Left lung (tissue), 10 donors: Measurements from ENCODE around the gene MINDY3. TPM values are rescaled to one million over a fixed set of nuclear protein-coding genes. Genes with fewer than 3 reads are reported as not detected.
A peak's percentile ranks its signal among the peaks of the same experiment; 100 is the strongest.

Experiments used
- ATAC-seq: fragments of 200-7000 bp; cut with Tn5 transposase; one replicate; pipeline ENCODE4 v1.9.1; 2020; ENCODE audit warnings: moderate library complexity
- DNase-seq, 4 donors: peaks; one replicate each; pipeline ENCODE4 v3.0.0-alpha.2; 2013 to 2020
- H3K27ac ChIP-seq, 2 donors: fragments of 200-600 bp; sonication (generic) in 1 of 2; one replicate each; pipeline versions ENCODE4 v1.5.0 to v1.8.0; 2020 to 2021
- H3K27me3 ChIP-seq, 2 donors: fragments of 200-600 bp; sonication (generic) in 1 of 2; one replicate each; pipeline versions ENCODE4 v1.5.0 to v1.8.0; 2020 to 2021
- H3K36me3 ChIP-seq, 2 donors: fragments of 200-600 bp; sonication (generic) in 1 of 2; one replicate each; pipeline versions ENCODE4 v1.5.0 to v1.8.0; 2020 to 2021
- H3K4me1 ChIP-seq, 2 donors: fragments of 200-600 bp; one replicate each; pipeline ENCODE4 v1.8.0; 2021
- H3K4me3 ChIP-seq, 2 donors: fragments of 200-600 bp; sonication (generic) in 1 of 2; one replicate each; pipeline versions ENCODE4 v1.5.0 to v1.8.0; 2020 to 2021; ENCODE audit warnings: mild to moderate bottlenecking in 1 of 2
- H3K9me3 ChIP-seq, 2 donors: fragments of 200-600 bp; sonication (generic) in 1 of 2; one replicate each; pipeline versions ENCODE4 v1.5.0 to v1.8.0; 2020 to 2021
- CTCF ChIP-seq, 2 donors: fragments of 200-600 bp; sonication (generic) in 1 of 2; IDR thresholded peaks; one replicate each; pipeline versions ENCODE4 v1.5.0 to v1.8.0; 2021; ENCODE audit warnings: antibody characterized with exemption in 2 of 2
- intact Hi-C, 2 donors: fragments of 100-400 bp; cut with DNase I; formaldehyde crosslinking; loops; one replicate each; pipeline versions ENCODE4 v1.11.2 to v1.14.2; 2022
- polyA plus RNA-seq, 6 donors: library from polyadenylated mRNA; unstranded; fragments of 120-200 nt; gene quantifications; one replicate each; pipeline ENCODE4 v1.2.1, GENCODE V29; 2013; ENCODE audit not compliant: insufficient read length in 6 of 6
- total RNA-seq, 2 donors: library from RNA; stranded (reverse); fragmentation: NEBNext Ultra II Directional; extraction: Animal tissue kit (Norgen Biotek cat#: 25700); gene quantifications; one replicate each; pipeline ENCODE4 v1.2.1, GENCODE V29; 2021
- donor health status: DM: no; HTN: yes; CAD: no.
- donor health status: DM: no; HTN: no; CAD: no.

MINDY3 gene
- total and polyA plus RNA-seq, 8 donors: 27.5 to 59.7 (median 43.5) TPM

- Histone ChIP-seq H3K27me3 (no peaks in the 10 kb centered on the region), H3K27ac (peak overlapping the region in 1 of 2 donors; percentile 37), H3K4me3 (no peak overlapping the region), H3K4me1 (peaks cover 0 to 6% of the 10 kb centered on the region in 2 donors), H3K36me3 (peaks cover 0 to 43% of the 10 kb centered on the region in 2 donors), H3K9me3 (no peaks in the 10 kb centered on the region)
- intact Hi-C loops: no loop called here
- no peak for TF ChIP-seq CTCF (IDR thresholded peaks at IDR 0.05)
- ATAC-seq (no peak), DNase-seq (no peak)
These were observed 67.5 kb downstream of the MINDY3 start for GRCh38 chr10:15792777-15793176.

- DNase-seq: no peak
- H3K9me3 ChIP-seq: no peaks in the 10 kb centered on the region
- peaks cover 0 to 51% of the 10 kb centered on the region in 2 donors for H3K36me3 ChIP-seq
- peaks cover 0 to 6% of the 10 kb centered on the region in 2 donors for H3K4me1 ChIP-seq
- peak; percentile 54 for ATAC-seq
- no peak for TF ChIP-seq CTCF (IDR thresholded peaks at IDR 0.05)
- intact Hi-C loops: no loop called here
- no peaks in the 10 kb centered on the region for H3K27me3 ChIP-seq
- H3K27ac ChIP-seq: peak overlapping the region in 1 of 2 donors; percentile 45
- no peak overlapping the region for H3K4me3 ChIP-seq
These were observed 68.3 kb downstream of the MINDY3 start for GRCh38 chr10:15791816-15792524.

- ATAC-seq: peak; percentile 51
- no peaks in the 10 kb centered on the region for H3K27me3 ChIP-seq
- intact Hi-C loops: no loop called here
- no peak for TF ChIP-seq CTCF (IDR thresholded peaks at IDR 0.05)
- no peak overlapping the region for H3K4me3 ChIP-seq
- peaks cover 0 to 6% of the 10 kb centered on the region in 2 donors for H3K4me1 ChIP-seq
- H3K36me3 ChIP-seq: peaks cover 0 to 61% of the 10 kb centered on the region in 2 donors
- no peaks in the 10 kb centered on the region for H3K9me3 ChIP-seq
- peak in 1 of 4 donors; percentile 53 for DNase-seq
- H3K27ac ChIP-seq: peak overlapping the region in 1 of 2 donors; percentile 50
These were observed 70.3 kb downstream of the MINDY3 start for GRCh38 chr10:15789793-15790525.

- Histone ChIP-seq H3K4me3 (no peak overlapping the region), H3K27me3 (no peaks in the 10 kb centered on the region), H3K9me3 (no peaks in the 10 kb centered on the region), H3K36me3 (peaks cover 0 to 62% of the 10 kb centered on the region in 2 donors), H3K27ac (no peak overlapping the region), H3K4me1 (peaks cover 0 to 6% of the 10 kb centered on the region in 2 donors)
- DNase-seq: no peak
- no peak for ATAC-seq
- TF ChIP-seq CTCF (IDR thresholded peaks at IDR 0.05): no peak
- intact Hi-C loops: no loop called here
These were observed 72.9 kb downstream of the MINDY3 start for GRCh38 chr10:15787426-15787825.

GRCh38 chr10:15784662-15785300, 75.5 kb downstream of the MINDY3 start:
- DNase-seq (no peak), ATAC-seq (no peak)
- intact Hi-C loops: no loop called here
- peaks cover 0 to 83% of the 10 kb centered on the region in 2 donors for H3K36me3 ChIP-seq
- no peaks in the 10 kb centered on the region for H3K27me3 ChIP-seq
- no peaks in the 10 kb centered on the region for H3K4me1 ChIP-seq
- no peaks in the 10 kb centered on the region for H3K9me3 ChIP-seq
- H3K27ac ChIP-seq: no peak overlapping the region
- H3K4me3 ChIP-seq: no peak overlapping the region
- TF ChIP-seq CTCF (IDR thresholded peaks at IDR 0.05): no peak
